Activated CD8-positive, alpha-beta memory T cell treated with anti-CD3 and anti-CD28 coated beads for 36 hours (primary cell): Measurements from ENCODE around the gene NR4A1. TPM values are rescaled to one million over a fixed set of nuclear protein-coding genes. Genes with fewer than 3 reads are reported as not detected.
"Not testable (repeated sequence)": the region's sequence is repeated elsewhere in the genome, so short reads cannot be mapped to it uniquely, and the experiment has no call there.

Source experiments
- CTCF ChIA-PET: fragments of 350-600 bp; sonication (Branson Sonifier 250); formaldehyde crosslinking; loops from one replicate; lab custom pipeline; 2021; ENCODE audit warnings: antibody characterized with exemption; lab: Charles Lee
- POLR2A ChIA-PET: fragments of 350-600 bp; sonication (Branson Sonifier 250); formaldehyde crosslinking; loops from one replicate; lab custom pipeline; 2021; ENCODE audit warnings: antibody characterized with exemption; lab: Charles Lee
- total RNA-seq, 2 experiments: library from RNA; stranded (reverse); gene quantifications; one replicate each; pipeline ENCODE4 v1.2.3, GENCODE V29; 2021

The NR4A1 gene
- total RNA-seq, 2 experiments from 2014 or later, result 44.1 to 46.1 TPM

- ChIA-PET CTCF (interaction anchor here (0.9 to 4.9 kb wide), 2 partner anchors 66 to 110 kb away, joined by 4 to 22 read pairs; no protein-coding TSS in a partner anchor), POLR2A (no interaction called here)
Observed at GRCh38 chr12:52091061-52091460, 39.8 kb downstream of the NR4A1 start.

GRCh38 chr12:52091869-52092268 lies 40.6 kb downstream of the NR4A1 start:
- CTCF ChIA-PET, result interaction anchor here (4.9 kb wide), 1 partner anchor 66 kb away, joined by 22 read pairs; no protein-coding TSS in a partner anchor
- POLR2A ChIA-PET, result no interaction called here

- CTCF ChIA-PET, result interaction anchor here (0.6 to 1.9 kb wide), 4 partner anchors 27 to 671 kb away, joined by 3 to 9 read pairs (median 3); no protein-coding TSS in a partner anchor
- POLR2A ChIA-PET, result no interaction called here
Observed at GRCh38 chr12:52093346-52093745, 42.1 kb downstream of the NR4A1 start.

- ChIA-PET CTCF (no interaction called here), POLR2A (no interaction called here)
Observed at GRCh38 chr12:52096332-52097044, 45.2 kb downstream of the NR4A1 start.

- CTCF ChIA-PET, result no interaction called here
- POLR2A ChIA-PET, result no interaction called here
Observed at GRCh38 chr12:52097045-52097666, 45.9 kb downstream of the NR4A1 start.

- CTCF ChIA-PET, POLR2A ChIA-PET: not testable (repeated sequence)
Observed at GRCh38 chr12:52104431-52105089, 53.3 kb downstream of the NR4A1 start.

Other genes starting within 250 kb of the NR4A1 start
- gene FIGNL2, start 202.7 kb upstream of the NR4A1 start, total RNA-seq, result under 1 TPM; 0.55 to 0.57 TPM
- not detected for gene ANKRD33, start 163.3 kb upstream of the NR4A1 start, total RNA-seq
- gene ACVRL1, start 143.9 kb upstream of the NR4A1 start, total RNA-seq, result not detected
- gene ACVR1B, start 99.7 kb upstream of the NR4A1 start, total RNA-seq, result 10 to 100 TPM in 1 of 2 experiments, 1 to 10 TPM in 1; 9.9 to 10.8 TPM
- gene TAMALIN, start 44.5 kb upstream of the NR4A1 start, total RNA-seq, result 10 to 100 TPM; 13.8 to 14.5 TPM
- gene ATG101, start 18.5 kb downstream of the NR4A1 start, total RNA-seq, result 10 to 100 TPM; 50.0 to 50.4 TPM
- not detected for gene SMIM41, start 28.3 kb downstream of the NR4A1 start, total RNA-seq
- not detected for gene KRT80, start 140.6 kb downstream of the NR4A1 start, total RNA-seq
- 1 to 10 TPM; 1.1 to 1.8 TPM for gene KRT7, start 181.8 kb downstream of the NR4A1 start, total RNA-seq
- gene KRT86, start 223.2 kb downstream of the NR4A1 start, total RNA-seq, result not detected
- not detected for gene KRT81, start 240.1 kb downstream of the NR4A1 start, total RNA-seq